Measurements from ENCODE around the gene NRG3. TPM values are rescaled to one million over a fixed set of nuclear protein-coding genes. Genes with fewer than 3 reads are reported as not detected.

The NRG3 gene
- total RNA-seq, 1 experiment from 2014 or later: 0.08 TPM

DNA sequence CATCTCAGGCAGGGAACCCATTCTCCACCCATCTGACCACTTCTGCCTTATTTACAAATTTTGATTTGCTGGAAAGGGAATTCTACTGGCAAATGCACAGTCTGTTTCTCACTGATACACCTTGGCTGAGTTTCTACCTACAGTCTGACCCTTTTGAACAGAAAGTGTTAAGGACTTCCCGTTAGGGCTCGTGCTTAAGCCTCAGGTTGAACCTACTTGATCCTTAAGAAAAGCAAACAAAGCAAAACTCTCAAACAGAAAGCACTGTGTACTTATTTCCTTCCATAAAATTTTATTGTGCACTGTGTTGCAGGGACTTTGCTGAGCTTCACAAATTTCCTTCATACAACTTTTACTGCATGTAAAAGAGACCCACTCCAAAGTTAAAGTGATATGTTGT lies 367.8 kb downstream of the NRG3 start:
- DNase-seq (ENCODE audit: low read depth, low spot score) (no peak), ATAC-seq (no peak)
- H3K4me1 ChIP-seq (ENCODE audit: control insufficient read depth, insufficient read depth, low read length): no peaks in the 10 kb centered on the region
- no peaks in the 10 kb centered on the region for H3K36me3 ChIP-seq (ENCODE audit: control insufficient read depth, insufficient read depth, low read length)
- in situ Hi-C loops (cut with HindIII; ENCODE audit: low pct_unique_long_range_greater_than_20kb, low sequenced_read_pairs): no loop called here
- TF ChIP-seq, protein P1, sequence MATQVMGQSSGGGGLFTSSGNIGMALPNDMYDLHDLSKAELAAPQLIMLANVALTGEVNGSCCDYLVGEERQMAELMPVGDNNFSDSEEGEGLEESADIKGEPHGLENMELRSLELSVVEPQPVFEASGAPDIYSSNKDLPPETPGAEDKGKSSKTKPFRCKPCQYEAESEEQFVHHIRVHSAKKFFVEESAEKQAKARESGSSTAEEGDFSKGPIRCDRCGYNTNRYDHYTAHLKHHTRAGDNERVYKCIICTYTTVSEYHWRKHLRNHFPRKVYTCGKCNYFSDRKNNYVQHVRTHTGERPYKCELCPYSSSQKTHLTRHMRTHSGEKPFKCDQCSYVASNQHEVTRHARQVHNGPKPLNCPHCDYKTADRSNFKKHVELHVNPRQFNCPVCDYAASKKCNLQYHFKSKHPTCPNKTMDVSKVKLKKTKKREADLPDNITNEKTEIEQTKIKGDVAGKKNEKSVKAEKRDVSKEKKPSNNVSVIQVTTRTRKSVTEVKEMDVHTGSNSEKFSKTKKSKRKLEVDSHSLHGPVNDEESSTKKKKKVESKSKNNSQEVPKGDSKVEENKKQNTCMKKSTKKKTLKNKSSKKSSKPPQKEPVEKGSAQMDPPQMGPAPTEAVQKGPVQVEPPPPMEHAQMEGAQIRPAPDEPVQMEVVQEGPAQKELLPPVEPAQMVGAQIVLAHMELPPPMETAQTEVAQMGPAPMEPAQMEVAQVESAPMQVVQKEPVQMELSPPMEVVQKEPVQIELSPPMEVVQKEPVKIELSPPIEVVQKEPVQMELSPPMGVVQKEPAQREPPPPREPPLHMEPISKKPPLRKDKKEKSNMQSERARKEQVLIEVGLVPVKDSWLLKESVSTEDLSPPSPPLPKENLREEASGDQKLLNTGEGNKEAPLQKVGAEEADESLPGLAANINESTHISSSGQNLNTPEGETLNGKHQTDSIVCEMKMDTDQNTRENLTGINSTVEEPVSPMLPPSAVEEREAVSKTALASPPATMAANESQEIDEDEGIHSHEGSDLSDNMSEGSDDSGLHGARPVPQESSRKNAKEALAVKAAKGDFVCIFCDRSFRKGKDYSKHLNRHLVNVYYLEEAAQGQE (IDR thresholded peaks at IDR 0.05; ENCODE audit: insufficient read depth in 1 of 2, low read depth in 2 of 2, low read length in 1 of 2): no peak
- no peak for TF ChIP-seq TCF7L2 (IDR thresholded peaks at IDR 0.05; ENCODE audit: low read depth, low read length)
- no peak for TF ChIP-seq SIN3A (IDR thresholded peaks at IDR 0.05; ENCODE audit: borderline replicate concordance, insufficient read depth, low read depth, low read length)
- TF ChIP-seq POLR2AphosphoS5 (IDR thresholded peaks at IDR 0.05; ENCODE audit: low read depth, low read length): no peak
- no peaks in the 10 kb centered on the region for H3K27me3 ChIP-seq (ENCODE audit: control insufficient read depth, insufficient read depth, low read length)
- intact Hi-C loops (cut with micrococcal nuclease; ENCODE audit: unreplicated experiment): no loop called here
- BruUV-seq (replicated peaks): no TSS peak
- H3K9me3 ChIP-seq (ENCODE audit: control insufficient read depth, insufficient read depth, low read depth, low read length): peaks cover 9% of the 10 kb centered on the region; the same call in 1 of the 2 replicates
- POLR2A ChIA-PET: no interaction called here
- H3K27ac ChIP-seq (ENCODE audit: low read length): no peak overlapping the region
- H3K4me3 ChIP-seq (ENCODE audit: low read depth in 2 of 2, low read length in 2 of 2): no peak overlapping the region
- CTCF ChIA-PET: no interaction called here

DNA sequence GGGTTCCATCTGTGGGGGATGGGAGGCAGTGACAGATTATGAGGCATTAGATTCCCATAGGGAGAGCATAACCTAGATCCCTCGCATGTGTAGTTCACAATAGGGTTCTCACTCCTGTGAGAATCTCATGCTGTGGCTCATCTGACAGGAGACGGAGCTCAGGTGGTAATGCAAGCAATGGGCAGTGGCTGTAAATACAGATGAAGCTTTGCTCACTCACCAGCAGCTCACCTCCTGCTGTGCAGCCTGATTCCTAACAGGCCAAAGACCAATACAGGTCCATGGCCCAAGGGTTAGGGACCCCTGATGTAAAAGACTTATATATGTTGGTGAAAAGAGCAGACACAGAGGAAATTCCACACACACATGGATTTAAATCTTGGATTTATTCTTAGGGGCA lies 370.2 kb downstream of the NRG3 start:
- CTCF ChIA-PET: no interaction called here
- no peak overlapping the region for H3K4me3 ChIP-seq (ENCODE audit: low read depth in 2 of 2, low read length in 2 of 2)
- DNase-seq (ENCODE audit: low read depth, low spot score) (no peak), ATAC-seq (no peak)
- H3K36me3 ChIP-seq (ENCODE audit: control insufficient read depth, insufficient read depth, low read length): no peaks in the 10 kb centered on the region
- no TSS peak for BruUV-seq (replicated peaks)
- H3K9me3 ChIP-seq (ENCODE audit: control insufficient read depth, insufficient read depth, low read depth, low read length): peaks cover 9% of the 10 kb centered on the region; the same call in 1 of the 2 replicates
- POLR2A ChIA-PET: no interaction called here
- TF ChIP-seq, protein P2, sequence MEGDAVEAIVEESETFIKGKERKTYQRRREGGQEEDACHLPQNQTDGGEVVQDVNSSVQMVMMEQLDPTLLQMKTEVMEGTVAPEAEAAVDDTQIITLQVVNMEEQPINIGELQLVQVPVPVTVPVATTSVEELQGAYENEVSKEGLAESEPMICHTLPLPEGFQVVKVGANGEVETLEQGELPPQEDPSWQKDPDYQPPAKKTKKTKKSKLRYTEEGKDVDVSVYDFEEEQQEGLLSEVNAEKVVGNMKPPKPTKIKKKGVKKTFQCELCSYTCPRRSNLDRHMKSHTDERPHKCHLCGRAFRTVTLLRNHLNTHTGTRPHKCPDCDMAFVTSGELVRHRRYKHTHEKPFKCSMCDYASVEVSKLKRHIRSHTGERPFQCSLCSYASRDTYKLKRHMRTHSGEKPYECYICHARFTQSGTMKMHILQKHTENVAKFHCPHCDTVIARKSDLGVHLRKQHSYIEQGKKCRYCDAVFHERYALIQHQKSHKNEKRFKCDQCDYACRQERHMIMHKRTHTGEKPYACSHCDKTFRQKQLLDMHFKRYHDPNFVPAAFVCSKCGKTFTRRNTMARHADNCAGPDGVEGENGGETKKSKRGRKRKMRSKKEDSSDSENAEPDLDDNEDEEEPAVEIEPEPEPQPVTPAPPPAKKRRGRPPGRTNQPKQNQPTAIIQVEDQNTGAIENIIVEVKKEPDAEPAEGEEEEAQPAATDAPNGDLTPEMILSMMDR (IDR thresholded peaks at IDR 0.05): no peak
- TF ChIP-seq, protein P1 (IDR thresholded peaks at IDR 0.05; ENCODE audit: insufficient read depth in 1 of 2, low read depth in 2 of 2, low read length in 1 of 2): no peak
- in situ Hi-C loops (cut with HindIII; ENCODE audit: low pct_unique_long_range_greater_than_20kb, low sequenced_read_pairs): no loop called here
- intact Hi-C loops (cut with micrococcal nuclease; ENCODE audit: unreplicated experiment): no loop called here
- H3K4me1 ChIP-seq (ENCODE audit: control insufficient read depth, insufficient read depth, low read length): no peaks in the 10 kb centered on the region
- H3K27ac ChIP-seq (ENCODE audit: low read length): no peak overlapping the region
- H3K27me3 ChIP-seq (ENCODE audit: control insufficient read depth, insufficient read depth, low read length): no peaks in the 10 kb centered on the region

Measured in Panc1 (cell line).